ENCODE results near the gene MAJIN. TPM values are rescaled to one million over a fixed set of nuclear protein-coding genes. Genes with fewer than 3 reads are reported as not detected.
A peak's percentile ranks its signal among the peaks of the same experiment; 100 is the strongest.

Gene MAJIN
- total RNA-seq, 1 experiment from 2014 or later = not detected

DNA sequence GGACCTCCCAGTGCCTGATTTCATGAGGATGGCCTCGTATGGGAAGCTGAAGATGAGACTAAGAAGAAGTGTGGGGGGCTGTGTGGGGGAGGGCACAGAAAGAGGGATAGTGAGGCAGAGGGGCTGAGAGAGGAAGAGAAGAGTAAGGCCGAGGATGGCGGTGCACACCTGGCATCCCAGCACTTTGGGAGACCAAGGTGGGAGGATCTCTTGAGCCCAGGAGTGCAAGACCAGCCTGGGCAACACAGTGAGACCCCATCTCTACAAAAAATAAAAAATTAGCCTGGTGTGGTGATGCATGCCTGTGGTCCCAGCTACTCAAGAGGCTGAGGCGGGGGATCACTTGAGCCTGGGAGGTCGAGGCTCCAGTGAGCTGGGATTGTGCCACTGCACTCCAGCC, 80.0 kb downstream of the MAJIN start:
- no peak for TF ChIP-seq STAT6 (CRISPR knock-in tag; conservative IDR thresholded peaks at IDR 0.05; ENCODE audit: low read depth)
- no peak for TF ChIP-seq NR3C1 (CRISPR knock-in tag; conservative IDR thresholded peaks at IDR 0.05; ENCODE audit: low read depth)
- 0 out of 2 replicates have a peak, but pooled peaks have one; percentile 26 for TF ChIP-seq ZNF121 (CRISPR knock-in tag; IDR thresholded peaks at IDR 0.05)
- TF ChIP-seq SMAD3 (CRISPR knock-in tag; IDR thresholded peaks at IDR 0.05; ENCODE audit: borderline replicate concordance) = no peak
- no peak for TF ChIP-seq NR1H2 (CRISPR knock-in tag; IDR thresholded peaks at IDR 0.05)
- TF ChIP-seq SOX15 (CRISPR knock-in tag; IDR thresholded peaks at IDR 0.05) = no peak
- H3K4me3 Mint-ChIP-seq = no peak overlapping the region
- no peaks in the 10 kb centered on the region for H3K27me3 Mint-ChIP-seq (ENCODE audit: low read depth)
- DNase-seq (ENCODE audit: low spot score) (no peak), ATAC-seq (no peak)
- CTCF ChIA-PET = interaction anchor here (1.0 to 22.9 kb wide), 3 partner anchors 17 to 104 kb away, joined by 3 to 372 read pairs (median 6); partner anchors contain the start of gene CDC42BPG
- no peaks in the 10 kb centered on the region for H3K9me3 Mint-ChIP-seq
- peak overlapping the region; percentile 20; the same call in 1 of the 2 replicates for H3K27ac Mint-ChIP-seq
- H3K4me1 Mint-ChIP-seq = peaks cover 17% of the 10 kb centered on the region
- POLR2A ChIA-PET = no interaction called here
- H3K36me3 Mint-ChIP-seq = no peaks in the 10 kb centered on the region

- peaks cover 17% of the 10 kb centered on the region for H3K4me1 Mint-ChIP-seq
- ATAC-seq (no peak), DNase-seq (ENCODE audit: low spot score) (no peak)
- no peaks in the 10 kb centered on the region for H3K27me3 Mint-ChIP-seq (ENCODE audit: low read depth)
- ChIA-PET POLR2A (no interaction called here), CTCF (interaction anchor here (1.5 to 22.9 kb wide), 3 partner anchors 14 to 44 kb away, joined by 3 to 372 read pairs (median 104); partner anchors contain the start of genes CDC42BPG and EHD1)
- H3K9me3 Mint-ChIP-seq = no peaks in the 10 kb centered on the region
- no peaks in the 10 kb centered on the region for H3K36me3 Mint-ChIP-seq
- no peak for TF ChIP-seq GRHL2 (CRISPR knock-in tag; IDR thresholded peaks at IDR 0.05; ENCODE audit: insufficient replicate concordance, severe bottlenecking)
- TF ChIP-seq, protein P1, sequence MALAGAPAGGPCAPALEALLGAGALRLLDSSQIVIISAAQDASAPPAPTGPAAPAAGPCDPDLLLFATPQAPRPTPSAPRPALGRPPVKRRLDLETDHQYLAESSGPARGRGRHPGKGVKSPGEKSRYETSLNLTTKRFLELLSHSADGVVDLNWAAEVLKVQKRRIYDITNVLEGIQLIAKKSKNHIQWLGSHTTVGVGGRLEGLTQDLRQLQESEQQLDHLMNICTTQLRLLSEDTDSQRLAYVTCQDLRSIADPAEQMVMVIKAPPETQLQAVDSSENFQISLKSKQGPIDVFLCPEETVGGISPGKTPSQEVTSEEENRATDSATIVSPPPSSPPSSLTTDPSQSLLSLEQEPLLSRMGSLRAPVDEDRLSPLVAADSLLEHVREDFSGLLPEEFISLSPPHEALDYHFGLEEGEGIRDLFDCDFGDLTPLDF (CRISPR knock-in tag; IDR thresholded peaks at IDR 0.05) = no peak
- TF ChIP-seq, protein P2, sequence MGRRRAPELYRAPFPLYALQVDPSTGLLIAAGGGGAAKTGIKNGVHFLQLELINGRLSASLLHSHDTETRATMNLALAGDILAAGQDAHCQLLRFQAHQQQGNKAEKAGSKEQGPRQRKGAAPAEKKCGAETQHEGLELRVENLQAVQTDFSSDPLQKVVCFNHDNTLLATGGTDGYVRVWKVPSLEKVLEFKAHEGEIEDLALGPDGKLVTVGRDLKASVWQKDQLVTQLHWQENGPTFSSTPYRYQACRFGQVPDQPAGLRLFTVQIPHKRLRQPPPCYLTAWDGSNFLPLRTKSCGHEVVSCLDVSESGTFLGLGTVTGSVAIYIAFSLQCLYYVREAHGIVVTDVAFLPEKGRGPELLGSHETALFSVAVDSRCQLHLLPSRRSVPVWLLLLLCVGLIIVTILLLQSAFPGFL (CRISPR knock-in tag; IDR thresholded peaks at IDR 0.05; ENCODE audit: borderline replicate concordance) = no peak
- no peak for TF ChIP-seq JUN (CRISPR knock-in tag; IDR thresholded peaks at IDR 0.05)
- no peak for TF ChIP-seq EMX1 (CRISPR knock-in tag; IDR thresholded peaks at IDR 0.05)
- TF ChIP-seq ESRRA (CRISPR knock-in tag; IDR thresholded peaks at IDR 0.05; ENCODE audit: borderline replicate concordance) = no peak
- no peak for TF ChIP-seq HMGA2 (CRISPR knock-in tag; IDR thresholded peaks at IDR 0.05)
- no peak for TF ChIP-seq TEAD4 (CRISPR knock-in tag; IDR thresholded peaks at IDR 0.05)
- TF ChIP-seq FOXK1 (CRISPR knock-in tag; IDR thresholded peaks at IDR 0.05) = no peak
- no peak for TF ChIP-seq NFE2L1 (CRISPR knock-in tag; IDR thresholded peaks at IDR 0.05)
- TF ChIP-seq CTCF (IDR thresholded peaks at IDR 0.05) = no peak
- no peak for TF ChIP-seq ZNF219 (CRISPR knock-in tag; IDR thresholded peaks at IDR 0.05; ENCODE audit: borderline replicate concordance)
- TF ChIP-seq TEAD1 (CRISPR knock-in tag; IDR thresholded peaks at IDR 0.05) = no peak
- TF ChIP-seq ZNF396 (CRISPR knock-in tag; IDR thresholded peaks at IDR 0.05; ENCODE audit: borderline replicate concordance) = no peak
- TF ChIP-seq ELF4 (CRISPR knock-in tag; IDR thresholded peaks at IDR 0.05; ENCODE audit: low read depth) = no peak
- TF ChIP-seq NR2C2 (CRISPR knock-in tag; IDR thresholded peaks at IDR 0.05) = no peak
- no peak overlapping the region for H3K4me3 Mint-ChIP-seq
- H3K27ac Mint-ChIP-seq = no peak overlapping the region
These were observed 80.6 kb downstream of the MAJIN start for GRCh38 chr11:64891215-64891848.

Measured in WTC11 (cell line).